Adrenal gland (tissue), 12 donors: ENCODE results near the gene ISG20. TPM values are rescaled to one million over a fixed set of nuclear protein-coding genes. Genes with fewer than 3 reads are reported as not detected.

ENCODE experiments used
- DNase-seq, 7 donors: peaks; one replicate each; pipeline ENCODE4 v3.0.0-alpha.2; 2019 to 2020
- H3K27ac ChIP-seq, 5 donors: fragments of 200-600 bp; sonication (generic) in 4 of 5; 1 replicate in 3 of 5; 2 replicates in 2 of 5; pipeline versions ENCODE4 v1.5.1 to v1.8.0; 2016 to 2020; ENCODE audit warnings: mild to moderate bottlenecking in 1 of 5
- H3K27me3 ChIP-seq: fragments of 200-600 bp; 2 replicates; pipeline ENCODE4 v1.8.0; 2021
- H3K36me3 ChIP-seq, 2 donors: fragments of 200-600 bp; replicated peaks in 1 of 2; 1 replicate in 1 of 2; 2 replicates in 1 of 2; pipeline versions ENCODE4 v1.5.1 to v1.8.0; 2018 to 2022
- H3K4me1 ChIP-seq, 2 donors: fragments of 200-600 bp; replicated peaks in 1 of 2; 1 replicate in 1 of 2; 2 replicates in 1 of 2; pipeline versions ENCODE4 v1.5.1 to v1.8.0; 2018 to 2021
- H3K4me3 ChIP-seq, 4 donors: fragments of 200-600 bp; sonication (generic) in 3 of 4; one replicate each; pipeline ENCODE4 v1.5.1; 2016 to 2018
- H3K9me3 ChIP-seq, 3 donors: fragments of 200-600 bp; sonication (generic) in 1 of 3; replicated peaks in 1 of 3; 1 replicate in 2 of 3; 2 replicates in 1 of 3; pipeline versions ENCODE4 v1.5.1 to v1.8.0; 2016 to 2021
- POLR2A ChIP-seq, 2 donors: fragments of 450-650 bp; IDR thresholded peaks; one replicate each; pipeline ENCODE4 v1.6.1; 2017; ENCODE audit warnings: antibody characterized with exemption in 2 of 2, mild to moderate bottlenecking in 2 of 2, moderate library complexity in 1 of 2
- WGBS, 4 donors: extraction: QIAGEN DNeasy Blood & Tissue Kit in 2 of 4; methylation state at CpG; one replicate each; pipeline versions ENCODE4 v1.1.5 to v1.1.7; 2013 to 2017; 5-methylcytosine and 5-hydroxymethylcytosine counted together
- intact Hi-C, 2 donors: fragments of 100-400 bp; cut with DNase I; formaldehyde crosslinking; loops; one replicate each; pipeline versions ENCODE4 v1.14.1 to v1.15.0; 2022 to 2023
- polyA plus RNA-seq, 3 donors: library from polyadenylated mRNA; stranded (reverse); fragments of 200-250 nt in 2 of 3; fragments of 350-450 nt in 1 of 3; fragmentation: Illumina TruSeq in 1 of 3; extraction: RNeasy Lipid Tissue Mini Kit (QIAGEN cat#74804) in 1 of 3; gene quantifications; one replicate each; pipeline ENCODE4 v1.2.3, GENCODE V29; 2013 to 2014
- total RNA-seq, 9 donors: library from RNA; depleted of rRNA in 4 of 9; stranded (reverse); fragments of >200 nt in 4 of 9; fragments of 120-200 nt in 1 of 9; fragmentation: NEBNext Ultra II Directional in 1 of 9; extraction: Animal tissue kit (Norgen Biotek cat#: 25700) in 1 of 9; gene quantifications; one replicate each; pipeline versions ENCODE4 v1.1.0 to v1.2.4, GENCODE V29; 2013 to 2023
- TF ChIP-seq, protein P1 (sequence below), 6 experiments: fragments of 450-650 bp in 4 of 6; fragments of 200-600 bp in 2 of 6; sonication (generic) in 1 of 6; IDR thresholded peaks; 1 replicate in 5 of 6; 2 replicates in 1 of 6; pipeline versions ENCODE4 v1.5.1 to v1.8.0; 2016 to 2021; ENCODE audit warnings: antibody characterized with exemption in 6 of 6, mild to moderate bottlenecking in 2 of 6, moderate library complexity in 1 of 6
- donor health status: healthy with polysubstance abuse.
- donor health status: Bipolar disorder and iron deficiency.
- donor health status: DM: yes; HTN: yes; CAD: no.
- donor health status: DM: no; HTN: no; CAD: no.
- donor health status: DM: no; HTN: no; CAD: no.
- donor health status: DM: yes; HTN: yes; CAD: no.

Gene ISG20
- total and polyA plus RNA-seq, 12 donors: 1.6 to 13.6 (median 8.0) TPM

GRCh38 chr15:88658070-88658965 is 19.5 kb downstream of the ISG20 start:
- TF ChIP-seq POLR2A (IDR thresholded peaks at IDR 0.05): no peak
- TF ChIP-seq, protein P1, sequence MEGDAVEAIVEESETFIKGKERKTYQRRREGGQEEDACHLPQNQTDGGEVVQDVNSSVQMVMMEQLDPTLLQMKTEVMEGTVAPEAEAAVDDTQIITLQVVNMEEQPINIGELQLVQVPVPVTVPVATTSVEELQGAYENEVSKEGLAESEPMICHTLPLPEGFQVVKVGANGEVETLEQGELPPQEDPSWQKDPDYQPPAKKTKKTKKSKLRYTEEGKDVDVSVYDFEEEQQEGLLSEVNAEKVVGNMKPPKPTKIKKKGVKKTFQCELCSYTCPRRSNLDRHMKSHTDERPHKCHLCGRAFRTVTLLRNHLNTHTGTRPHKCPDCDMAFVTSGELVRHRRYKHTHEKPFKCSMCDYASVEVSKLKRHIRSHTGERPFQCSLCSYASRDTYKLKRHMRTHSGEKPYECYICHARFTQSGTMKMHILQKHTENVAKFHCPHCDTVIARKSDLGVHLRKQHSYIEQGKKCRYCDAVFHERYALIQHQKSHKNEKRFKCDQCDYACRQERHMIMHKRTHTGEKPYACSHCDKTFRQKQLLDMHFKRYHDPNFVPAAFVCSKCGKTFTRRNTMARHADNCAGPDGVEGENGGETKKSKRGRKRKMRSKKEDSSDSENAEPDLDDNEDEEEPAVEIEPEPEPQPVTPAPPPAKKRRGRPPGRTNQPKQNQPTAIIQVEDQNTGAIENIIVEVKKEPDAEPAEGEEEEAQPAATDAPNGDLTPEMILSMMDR (IDR thresholded peaks at IDR 0.05): no peak

GRCh38 chr15:88658972-88659931 is 20.4 kb downstream of the ISG20 start:
- intact Hi-C loops: loop anchor here (5.0 to 10.0 kb wide), 2 partner anchors 178 to 356 kb away; no protein-coding TSS in a partner anchor
- no peak overlapping the region for H3K27ac ChIP-seq
- H3K4me1 ChIP-seq: no peaks in the 10 kb centered on the region
- DNase-seq: no peak
- no peaks in the 10 kb centered on the region for H3K36me3 ChIP-seq
- H3K27me3 ChIP-seq: no peaks in the 10 kb centered on the region
- H3K9me3 ChIP-seq: no peaks in the 10 kb centered on the region
- no peak for TF ChIP-seq POLR2A (IDR thresholded peaks at IDR 0.05)
- TF ChIP-seq, protein P1 (IDR thresholded peaks at IDR 0.05): no peak
- H3K4me3 ChIP-seq: no peak overlapping the region
- 79 to 82% (median 80%) methylated on average over 13 to 18 of the region's 18 CpGs for WGBS, 4 donors

More at GRCh38 chr15:88658070-88658965, 19.5 kb downstream of the ISG20 start:
- no peak for DNase-seq
- Histone ChIP-seq H3K9me3 (no peaks in the 10 kb centered on the region), H3K36me3 (no peaks in the 10 kb centered on the region), H3K4me3 (no peak overlapping the region), H3K4me1 (no peaks in the 10 kb centered on the region), H3K27ac (no peak overlapping the region), H3K27me3 (no peaks in the 10 kb centered on the region)
- WGBS, 4 donors: 72 to 79% (median 77%) methylated on average over 9 to 13 of the region's 13 CpGs
- intact Hi-C loops: loop anchor here (5.0 to 10.0 kb wide), 2 partner anchors 179 to 356 kb away; no protein-coding TSS in a partner anchor

DNA sequence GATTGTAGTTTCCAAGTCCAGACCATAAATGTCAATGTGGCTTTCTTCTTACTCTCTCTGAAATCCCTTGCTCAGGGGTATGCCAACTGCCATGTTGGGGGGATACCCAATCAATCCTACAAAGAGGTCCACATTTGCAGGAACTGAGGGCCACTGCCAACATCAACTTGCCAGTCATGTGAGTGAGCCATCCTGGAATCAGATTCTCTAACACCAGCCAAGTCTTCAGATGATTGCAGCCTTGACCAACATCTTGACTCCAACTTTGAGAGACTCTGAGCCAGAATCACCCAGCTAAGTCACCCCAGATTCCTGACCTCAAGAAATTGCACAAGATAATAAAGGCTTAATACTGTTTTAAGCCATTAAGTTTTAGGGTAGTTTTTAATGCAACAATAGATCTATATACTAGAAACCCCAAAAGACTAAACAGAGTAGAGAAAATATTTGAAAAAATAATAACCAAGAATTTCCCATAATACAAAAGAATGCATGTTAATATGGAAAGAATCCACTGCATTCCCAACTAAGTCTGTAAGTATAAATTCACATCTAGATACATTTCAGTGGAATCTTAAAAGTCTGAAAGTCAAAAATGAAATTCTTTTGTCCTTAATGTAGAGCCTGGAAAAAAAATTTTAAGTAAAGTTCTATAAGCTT is 22.4 kb downstream of the ISG20 start:
- Histone ChIP-seq H3K4me3 (no peak overlapping the region), H3K27ac (no peak overlapping the region), H3K9me3 (no peaks in the 10 kb centered on the region), H3K36me3 (no peaks in the 10 kb centered on the region), H3K4me1 (no peaks in the 10 kb centered on the region), H3K27me3 (no peaks in the 10 kb centered on the region)
- no peak for TF ChIP-seq POLR2A (IDR thresholded peaks at IDR 0.05)
- TF ChIP-seq, protein P1 (IDR thresholded peaks at IDR 0.05): no peak
- intact Hi-C loops: no loop called here
- DNase-seq: peak in 1 of 7 donors; percentile 27
